GM15510 (cell line): ENCODE measurements around the gene OTUD7B.
A peak's percentile ranks its signal among the peaks of the same experiment; 100 is the strongest.

Experiments used
- POLR2A ChIP-seq: IDR thresholded peaks from 3 replicates; pipeline ENCODE4 v1.6.1; 2011; ENCODE audit warnings: borderline replicate concordance; ENCODE audit not compliant: insufficient read length; ENCODE audit errors: extremely low read depth

OTUD7B gene

GRCh38 chr1:150010393-150011115 lies at the start of gene OTUD7B:
Gene OTUD7B, minus strand, starts transcription at chr1:150010726. Its CDS starts 33,216 bp downstream, at chr1:149977510.
- TF ChIP-seq POLR2A = peak; percentile 81

DNA sequence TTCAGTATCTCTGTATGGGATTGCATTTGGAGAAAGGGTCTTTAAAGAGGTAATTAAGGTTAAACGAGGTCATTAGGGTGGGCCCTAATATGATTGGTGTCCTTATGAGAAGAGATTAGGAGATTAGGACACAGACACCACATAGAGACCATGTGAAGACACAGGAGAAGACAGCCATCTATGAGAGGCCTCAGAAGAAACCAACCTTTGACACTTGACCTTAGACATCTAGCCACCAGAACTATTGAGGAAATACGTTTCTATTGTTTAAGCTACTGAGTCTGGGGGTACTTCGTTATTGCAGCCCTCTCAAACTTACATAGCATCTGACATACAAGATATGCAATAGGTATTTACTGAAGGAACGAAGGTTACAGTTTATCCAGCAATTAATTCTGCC lies 49.7 kb upstream of the OTUD7B start:
- no peak for TF ChIP-seq POLR2A

DNA sequence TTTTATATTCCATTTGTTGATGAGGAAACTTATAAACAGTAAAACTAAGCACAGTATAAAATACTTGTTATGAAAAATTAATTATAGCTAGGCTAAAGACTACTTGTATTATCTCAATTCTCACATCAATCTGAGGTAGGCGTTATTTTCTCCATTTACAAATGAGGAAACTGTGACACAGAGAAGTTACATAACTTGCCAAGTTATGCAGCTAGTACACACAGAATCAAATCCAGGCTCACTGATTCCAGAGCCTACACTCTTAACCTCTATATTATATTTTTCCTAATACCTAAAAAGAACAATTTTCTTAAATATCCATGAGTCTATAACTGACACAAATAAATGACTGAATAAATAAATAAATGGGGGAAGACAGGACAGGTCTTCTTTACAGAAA lies 45.9 kb upstream of the OTUD7B start:
- TF ChIP-seq POLR2A = no peak

GRCh38 chr1:150053926-150054325 lies 43.4 kb upstream of the OTUD7B start:
- no peak for TF ChIP-seq POLR2A

- TF ChIP-seq POLR2A = no peak
Observed at GRCh38 chr1:150051089-150051373, 40.5 kb upstream of the OTUD7B start.

DNA sequence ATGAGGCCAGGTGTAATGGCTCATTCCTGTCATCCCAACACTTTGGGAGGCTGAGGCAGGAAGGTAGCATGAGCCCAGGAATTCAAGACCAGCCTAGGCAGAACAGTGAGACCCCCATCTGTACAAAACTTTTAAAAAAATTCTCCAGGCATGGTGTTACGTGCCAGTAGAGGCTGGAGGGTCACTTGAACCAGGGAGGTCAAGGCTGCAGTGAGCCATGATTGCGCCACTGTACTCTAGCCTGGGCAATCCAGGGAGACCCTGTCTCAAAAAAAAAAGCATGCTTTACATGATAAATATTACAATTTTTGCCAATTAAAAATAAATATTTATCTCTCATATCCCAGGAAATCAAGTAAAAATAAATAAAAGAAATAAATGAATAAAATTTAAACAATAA lies 39.4 kb upstream of the OTUD7B start:
- no peak for TF ChIP-seq POLR2A

DNA sequence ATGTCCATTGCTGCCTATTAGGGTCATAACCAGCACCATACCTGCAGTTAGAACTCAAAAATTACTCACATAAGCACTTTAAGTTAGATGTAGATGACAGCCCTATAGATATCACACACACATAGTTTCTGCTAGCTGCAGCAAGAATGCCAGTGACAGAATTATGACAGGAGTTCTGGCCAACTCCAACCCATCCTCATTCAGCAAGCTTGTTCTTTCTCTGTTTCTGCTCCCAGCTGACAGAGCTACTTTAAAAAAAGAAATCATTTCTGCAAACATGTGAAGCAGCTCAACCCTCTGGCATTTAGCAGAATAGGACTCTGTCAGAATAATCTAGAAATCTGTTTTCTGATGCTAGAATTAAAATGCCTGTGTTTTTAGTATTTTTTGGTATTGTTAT lies 23.8 kb upstream of the OTUD7B start:
- TF ChIP-seq POLR2A = no peak

- TF ChIP-seq POLR2A = no peak
Observed at GRCh38 chr1:150028322-150028721, 17.8 kb upstream of the OTUD7B start.

GRCh38 chr1:150024156-150024555 lies 13.6 kb upstream of the OTUD7B start:
- no peak for TF ChIP-seq POLR2A

DNA sequence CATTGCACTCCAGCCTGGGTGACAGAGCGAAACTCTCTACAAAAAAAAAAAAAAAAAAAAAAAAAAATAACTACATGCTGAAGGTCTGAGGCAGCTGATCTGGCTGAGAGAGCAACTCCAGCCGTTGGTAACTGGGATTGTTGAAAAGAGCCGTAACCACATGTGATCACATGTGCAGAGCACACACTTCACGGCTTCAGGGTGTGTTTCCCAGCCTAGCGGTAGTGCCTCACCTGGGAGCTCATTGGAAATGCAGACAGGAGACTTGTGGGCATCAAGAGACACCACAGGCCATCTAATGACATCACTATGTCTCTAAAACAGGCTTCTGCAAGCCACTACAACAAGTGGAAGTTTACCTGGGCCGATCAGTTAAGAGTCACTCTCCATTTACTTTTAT lies 11.8 kb upstream of the OTUD7B start:
- TF ChIP-seq POLR2A = no peak

GRCh38 chr1:150021191-150021694 lies 10.7 kb upstream of the OTUD7B start:
- TF ChIP-seq POLR2A = no peak

- TF ChIP-seq POLR2A = no peak
Observed at GRCh38 chr1:150020711-150021110, 10.2 kb upstream of the OTUD7B start.

DNA sequence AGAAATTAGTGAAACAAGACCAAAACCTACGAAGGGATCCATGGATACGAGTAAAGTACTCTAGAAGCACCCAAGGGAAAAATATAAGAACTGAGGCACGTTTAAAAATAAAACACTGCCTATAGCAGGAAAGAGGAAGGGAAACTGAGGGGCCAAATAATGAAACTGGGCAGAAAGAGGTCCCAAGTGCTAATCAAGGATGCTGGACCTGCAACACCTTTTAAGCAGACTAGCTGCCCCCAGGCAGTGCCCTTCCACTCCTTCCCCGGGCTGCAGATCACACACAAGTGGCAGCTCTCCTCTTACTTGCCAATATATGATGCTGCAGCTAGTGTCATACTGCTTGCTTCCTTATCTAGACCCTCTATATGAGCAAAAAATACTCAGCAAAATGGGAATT lies 7.6 kb upstream of the OTUD7B start:
- no peak for TF ChIP-seq POLR2A

DNA sequence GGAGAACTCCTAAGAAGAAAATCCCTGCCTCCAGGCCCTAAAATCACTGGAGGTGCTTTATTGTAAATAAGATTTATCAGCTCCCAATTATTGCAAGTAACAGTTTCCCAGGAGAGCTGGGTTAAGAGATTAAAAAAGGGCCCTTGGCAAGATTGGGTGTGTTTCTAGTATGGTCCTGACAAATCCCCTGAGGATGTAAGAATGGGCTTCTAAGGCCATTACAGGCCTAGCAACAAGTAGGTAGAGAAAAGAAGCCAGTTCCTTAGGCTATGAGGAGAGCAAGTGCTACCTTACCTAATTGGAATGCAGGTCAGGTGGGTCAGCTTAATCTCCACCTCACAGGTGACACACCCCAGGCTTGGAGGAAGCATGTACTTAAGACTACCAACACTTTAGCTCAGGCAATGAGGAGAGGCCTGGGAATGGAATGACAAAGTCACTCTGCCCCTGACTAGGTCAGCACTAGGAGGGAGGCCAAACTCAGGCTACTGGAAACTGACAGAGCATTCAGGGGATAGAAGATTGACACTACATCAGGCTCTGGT lies 6.8 kb upstream of the OTUD7B start:
- TF ChIP-seq POLR2A = no peak

DNA sequence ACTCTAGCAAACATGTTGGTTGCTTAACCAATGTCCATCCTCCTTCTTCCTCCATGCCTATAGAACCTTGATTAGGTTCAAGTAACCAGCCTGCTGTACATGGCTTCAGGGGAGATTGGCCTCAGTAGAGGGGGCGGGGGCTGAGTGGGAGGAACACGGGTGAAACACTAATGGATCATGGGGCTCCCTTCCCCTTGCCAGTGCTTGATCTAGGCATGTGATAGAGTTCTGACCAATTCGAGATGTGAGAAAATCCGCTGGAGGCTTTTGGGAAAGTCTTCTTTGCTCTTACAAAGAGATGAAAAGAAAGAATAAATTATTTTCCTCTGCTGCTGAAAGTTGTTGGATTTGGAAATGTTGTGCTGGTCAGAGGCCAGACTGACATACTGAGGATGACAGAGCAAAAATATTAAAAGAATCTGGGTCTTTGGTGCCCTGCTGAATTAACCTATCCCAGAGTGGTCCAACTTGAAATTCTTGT lies 5.2 kb upstream of the OTUD7B start:
- TF ChIP-seq POLR2A = no peak

DNA sequence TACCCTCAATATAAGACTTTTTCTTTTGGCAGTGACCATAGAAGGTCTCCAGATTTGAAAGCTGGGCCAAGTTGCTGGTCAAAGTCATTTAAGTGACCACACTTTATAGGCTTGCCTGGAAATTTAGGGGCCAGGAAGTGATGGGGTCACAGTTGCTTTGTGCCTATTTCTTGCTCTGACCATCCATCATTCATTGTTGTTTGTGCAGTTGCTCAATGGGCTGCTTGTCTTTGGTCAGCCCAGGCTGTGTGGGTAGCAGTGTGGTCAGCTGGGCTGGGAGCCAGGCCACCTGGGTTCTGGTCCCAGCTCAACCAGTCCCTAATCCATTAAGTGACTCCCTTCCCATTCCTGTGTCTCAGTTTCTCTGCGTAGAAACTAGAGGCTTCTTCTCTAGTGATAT lies 2.1 kb upstream of the OTUD7B start:
- TF ChIP-seq POLR2A = no peak

- no peak for TF ChIP-seq POLR2A
Observed at GRCh38 chr1:150009604-150010392, 728 bp downstream of the OTUD7B start.

DNA sequence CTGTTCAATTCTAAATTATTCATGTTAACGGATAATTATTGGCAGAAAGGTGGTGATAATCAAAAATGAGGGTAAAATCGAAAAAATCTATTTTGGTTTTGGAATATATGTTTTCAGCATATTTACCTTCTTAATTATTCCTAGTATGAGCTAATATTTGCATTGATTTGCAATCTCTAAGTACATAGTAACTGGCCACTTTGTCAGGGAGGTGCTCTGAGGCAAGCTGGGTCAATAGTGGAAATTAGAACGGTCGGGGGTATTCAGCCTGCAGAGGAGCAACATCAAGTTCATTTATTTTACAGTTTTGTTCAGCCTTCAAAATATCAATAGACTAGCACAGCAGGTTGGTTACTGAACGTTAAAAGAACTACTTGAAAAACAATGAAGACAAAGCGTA lies 1.8 kb downstream of the OTUD7B start:
- TF ChIP-seq POLR2A = no peak
